Activated T-helper 9 cell treated with anti-CD3 and anti-CD28 coated beads, Interleukin-2, amount 50 U/mL, for 16 hours (primary cell): ENCODE results near the gene SLX4.
"Not testable (repeated sequence)": the region's sequence is repeated elsewhere in the genome, so short reads cannot be mapped to it uniquely, and the experiment has no call there.

ENCODE experiments used
- DNase-seq: peaks from one replicate; pipeline ENCODE4 v3.0.0-alpha.2; 2020; ENCODE audit warnings: low read depth

SLX4 gene

GRCh38 chr16:3642397-3643094 lies 31.1 kb upstream of the SLX4 start:
- no peak for DNase-seq

- no peak for DNase-seq
Measured at GRCh38 chr16:3641801-3642396, 30.5 kb upstream of the SLX4 start.

GRCh38 chr16:3640632-3641501 lies 29.5 kb upstream of the SLX4 start:
- DNase-seq, result no peak

GRCh38 chr16:3640207-3640606 lies 28.8 kb upstream of the SLX4 start:
- DNase-seq, result no peak

GRCh38 chr16:3638916-3639644 lies 27.7 kb upstream of the SLX4 start:
- no peak for DNase-seq

- DNase-seq, result no peak
Measured at GRCh38 chr16:3637371-3637923, 26.0 kb upstream of the SLX4 start.

GRCh38 chr16:3625911-3626732 lies 14.7 kb upstream of the SLX4 start:
- DNase-seq, result no peak

GRCh38 chr16:3625331-3625730 lies 13.9 kb upstream of the SLX4 start:
- DNase-seq, result no peak

GRCh38 chr16:3623642-3624041 lies 12.2 kb upstream of the SLX4 start:
- DNase-seq, result no peak

- no peak for DNase-seq
Measured at GRCh38 chr16:3618769-3619141, 7.3 kb upstream of the SLX4 start.

GRCh38 chr16:3612510-3613466 lies 1.4 kb upstream of the SLX4 start:
- no peak for DNase-seq

- no peak for DNase-seq
Measured at GRCh38 chr16:3610698-3611145, 684 bp downstream of the SLX4 start.

- DNase-seq, result no peak
Measured at GRCh38 chr16:3609895-3610697, 1.3 kb downstream of the SLX4 start.

GRCh38 chr16:3608976-3609375 lies 2.4 kb downstream of the SLX4 start:
- not testable (repeated sequence) for DNase-seq

- no peak for DNase-seq
Measured at GRCh38 chr16:3608069-3608468, 3.3 kb downstream of the SLX4 start.

- no peak for DNase-seq
Measured at GRCh38 chr16:3607634-3608033, 3.8 kb downstream of the SLX4 start.

GRCh38 chr16:3607161-3607560 lies 4.2 kb downstream of the SLX4 start:
- DNase-seq, result no peak

GRCh38 chr16:3606441-3606840 lies 5.0 kb downstream of the SLX4 start:
- DNase-seq, result no peak

- no peak for DNase-seq
Measured at GRCh38 chr16:3602320-3602653, 9.1 kb downstream of the SLX4 start.
